GM12873 (cell line): Measurements from ENCODE around the gene NRL.

Experiments used
- TF ChIP-seq, protein P1 (sequence below): IDR thresholded peaks from 2 replicates; pipeline ENCODE4 v1.5.1; 2012; ENCODE audit warnings: low read depth, mild to moderate bottlenecking, moderate library complexity, low read length, control low read depth; ENCODE audit not compliant: insufficient read depth; ENCODE audit errors: missing control alignments

Gene NRL

DNA sequence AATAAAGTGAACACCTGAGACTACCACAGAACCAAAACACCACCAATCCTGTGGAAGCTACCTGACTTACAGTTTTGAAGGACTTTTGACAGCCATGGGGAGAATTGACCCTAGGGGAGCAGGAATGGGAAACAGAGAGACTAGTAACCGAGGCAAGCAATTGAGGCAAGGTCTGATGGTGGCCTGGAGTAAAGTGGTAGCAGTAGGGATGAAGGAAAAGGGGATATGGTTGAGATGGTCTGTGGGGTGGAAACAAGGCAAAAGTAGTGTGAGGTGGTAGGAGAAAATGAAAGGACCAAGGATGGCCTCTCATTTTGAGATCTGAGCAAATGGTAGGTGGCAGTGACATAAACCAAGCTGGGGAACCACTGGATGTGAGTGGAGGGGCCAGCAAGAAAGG is 42.1 kb upstream of the NRL start:
- TF ChIP-seq, protein P1, sequence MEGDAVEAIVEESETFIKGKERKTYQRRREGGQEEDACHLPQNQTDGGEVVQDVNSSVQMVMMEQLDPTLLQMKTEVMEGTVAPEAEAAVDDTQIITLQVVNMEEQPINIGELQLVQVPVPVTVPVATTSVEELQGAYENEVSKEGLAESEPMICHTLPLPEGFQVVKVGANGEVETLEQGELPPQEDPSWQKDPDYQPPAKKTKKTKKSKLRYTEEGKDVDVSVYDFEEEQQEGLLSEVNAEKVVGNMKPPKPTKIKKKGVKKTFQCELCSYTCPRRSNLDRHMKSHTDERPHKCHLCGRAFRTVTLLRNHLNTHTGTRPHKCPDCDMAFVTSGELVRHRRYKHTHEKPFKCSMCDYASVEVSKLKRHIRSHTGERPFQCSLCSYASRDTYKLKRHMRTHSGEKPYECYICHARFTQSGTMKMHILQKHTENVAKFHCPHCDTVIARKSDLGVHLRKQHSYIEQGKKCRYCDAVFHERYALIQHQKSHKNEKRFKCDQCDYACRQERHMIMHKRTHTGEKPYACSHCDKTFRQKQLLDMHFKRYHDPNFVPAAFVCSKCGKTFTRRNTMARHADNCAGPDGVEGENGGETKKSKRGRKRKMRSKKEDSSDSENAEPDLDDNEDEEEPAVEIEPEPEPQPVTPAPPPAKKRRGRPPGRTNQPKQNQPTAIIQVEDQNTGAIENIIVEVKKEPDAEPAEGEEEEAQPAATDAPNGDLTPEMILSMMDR, result no peak

DNA sequence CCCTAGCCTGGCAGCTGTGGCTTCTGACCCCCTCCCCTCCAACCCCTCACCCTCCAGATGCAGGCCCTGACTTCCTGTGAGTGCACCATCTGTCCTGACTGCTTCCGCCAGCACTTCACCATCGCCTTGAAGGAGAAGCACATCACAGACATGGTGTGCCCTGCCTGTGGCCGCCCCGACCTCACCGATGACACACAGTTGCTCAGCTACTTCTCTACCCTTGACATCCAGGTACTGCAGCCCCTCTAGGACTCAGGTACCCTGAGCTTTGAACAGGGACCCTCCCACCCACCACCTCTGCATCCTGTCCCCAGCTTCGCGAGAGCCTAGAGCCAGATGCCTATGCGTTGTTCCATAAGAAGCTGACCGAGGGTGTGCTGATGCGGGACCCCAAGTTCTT is 40.4 kb upstream of the NRL start:
- TF ChIP-seq, protein P1, result no peak

DNA sequence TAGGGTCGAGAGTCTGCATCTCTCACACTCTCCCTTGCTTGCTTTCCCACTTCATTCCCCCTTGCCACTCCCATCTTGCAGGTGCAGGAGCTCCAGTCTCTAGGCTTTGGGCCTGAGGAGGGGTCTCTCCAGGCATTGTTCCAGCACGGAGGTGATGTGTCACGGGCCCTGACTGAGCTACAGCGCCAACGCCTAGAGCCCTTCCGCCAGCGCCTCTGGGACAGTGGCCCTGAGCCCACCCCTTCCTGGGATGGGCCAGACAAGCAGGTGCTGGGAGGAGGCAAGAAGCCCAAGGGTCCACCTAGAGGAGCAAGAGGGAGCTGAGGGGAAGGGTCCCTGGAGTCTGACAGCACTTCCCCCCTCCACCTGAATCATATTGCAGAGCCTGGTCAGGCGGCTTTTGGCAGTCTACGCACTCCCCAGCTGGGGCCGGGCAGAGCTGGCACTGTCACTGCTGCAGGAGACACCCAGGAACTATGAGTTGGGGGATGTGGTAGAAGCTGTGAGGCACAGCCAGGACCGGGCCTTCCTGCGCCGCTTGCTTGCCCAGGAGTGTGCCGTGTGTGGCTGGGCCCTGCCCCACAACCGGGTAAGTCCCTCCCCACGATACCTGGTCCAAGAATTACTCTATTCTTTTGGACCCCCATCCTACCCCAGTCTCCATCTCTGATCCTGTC is 36.8 kb upstream of the NRL start:
- TF ChIP-seq, protein P1, result no peak

DNA sequence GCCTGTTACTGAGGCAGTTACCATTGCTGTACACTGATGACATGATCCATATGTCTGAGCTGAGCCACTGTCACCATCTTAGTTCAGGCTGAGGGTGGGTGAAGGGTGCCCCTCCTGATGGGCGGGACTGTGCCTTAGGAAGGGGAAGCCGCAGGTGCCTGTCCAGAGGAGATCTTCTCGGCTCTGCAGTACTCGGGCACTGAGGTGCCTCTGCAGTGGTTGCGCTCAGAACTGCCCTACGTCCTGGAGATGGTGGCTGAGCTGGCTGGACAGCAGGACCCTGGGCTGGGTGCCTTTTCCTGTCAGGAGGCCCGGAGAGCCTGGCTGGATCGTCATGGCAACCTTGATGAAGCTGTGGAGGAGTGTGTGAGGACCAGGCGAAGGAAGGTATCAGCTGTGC is 36.2 kb upstream of the NRL start:
- TF ChIP-seq, protein P1, result no peak

DNA sequence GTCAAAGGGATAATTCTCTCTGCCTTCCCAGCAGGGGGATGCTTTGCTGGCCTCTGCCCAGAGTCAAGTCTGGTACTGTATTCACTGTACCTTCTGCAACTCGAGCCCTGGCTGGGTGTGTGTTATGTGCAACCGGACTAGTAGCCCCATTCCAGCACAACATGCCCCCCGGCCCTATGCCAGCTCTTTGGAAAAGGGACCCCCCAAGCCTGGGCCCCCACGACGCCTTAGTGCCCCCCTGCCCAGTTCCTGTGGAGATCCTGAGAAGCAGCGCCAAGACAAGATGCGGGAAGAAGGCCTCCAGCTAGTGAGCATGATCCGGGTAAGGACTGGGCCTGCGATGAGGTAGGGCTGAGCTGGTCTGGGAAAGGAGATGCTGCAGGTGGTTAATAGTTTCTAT is 35.8 kb upstream of the NRL start:
- TF ChIP-seq, protein P1, result no peak

DNA sequence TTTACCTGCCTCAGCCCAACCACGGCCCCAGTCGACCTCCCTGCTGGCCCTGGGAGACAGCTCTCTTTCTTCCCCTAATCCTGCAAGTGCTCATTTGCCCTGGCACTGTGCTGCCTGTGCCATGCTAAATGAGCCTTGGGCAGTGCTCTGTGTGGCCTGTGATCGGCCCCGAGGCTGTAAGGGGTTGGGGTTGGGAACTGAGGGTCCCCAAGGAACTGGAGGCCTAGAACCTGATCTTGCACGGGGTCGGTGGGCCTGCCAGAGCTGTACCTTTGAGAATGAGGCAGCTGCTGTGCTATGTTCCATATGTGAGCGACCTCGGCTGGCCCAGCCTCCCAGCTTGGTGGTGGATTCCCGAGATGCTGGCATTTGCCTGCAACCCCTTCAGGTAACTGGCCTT is 35.3 kb upstream of the NRL start:
- TF ChIP-seq, protein P1, result no peak

DNA sequence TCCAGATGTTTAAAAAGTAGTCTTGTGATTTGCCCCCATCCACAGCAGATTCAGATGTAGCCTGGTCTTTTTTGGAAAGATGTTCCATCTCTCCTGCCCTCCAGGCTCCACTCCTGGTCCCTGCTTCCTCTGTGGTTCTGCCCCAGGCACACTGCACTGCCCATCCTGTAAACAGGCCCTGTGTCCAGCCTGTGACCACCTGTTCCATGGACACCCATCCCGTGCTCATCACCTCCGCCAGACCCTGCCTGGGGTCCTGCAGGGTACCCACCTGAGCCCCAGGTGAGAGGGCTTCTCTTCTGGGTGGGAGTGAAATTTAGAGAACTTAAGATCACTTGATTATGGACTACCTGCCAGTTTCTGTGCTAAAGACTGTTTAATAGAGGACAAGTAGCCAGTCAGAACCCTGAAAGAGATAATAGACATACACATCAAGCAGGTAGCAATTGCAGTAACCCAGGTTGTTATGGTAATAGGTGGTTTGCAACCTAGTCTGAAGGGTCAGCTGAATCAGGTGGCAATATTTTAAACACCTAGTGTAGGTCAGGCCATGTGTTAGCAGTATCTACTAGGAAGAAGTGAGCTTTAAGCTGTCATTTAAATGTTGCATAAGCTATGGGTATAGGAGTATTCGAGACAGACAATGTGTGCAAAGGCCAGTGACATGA is 34.7 kb upstream of the NRL start:
- TF ChIP-seq, protein P1, result no peak
